ENCODE results near the gene POLE4.
A peak's percentile ranks its signal among the peaks of the same experiment; 100 is the strongest.

The POLE4 gene

DNA sequence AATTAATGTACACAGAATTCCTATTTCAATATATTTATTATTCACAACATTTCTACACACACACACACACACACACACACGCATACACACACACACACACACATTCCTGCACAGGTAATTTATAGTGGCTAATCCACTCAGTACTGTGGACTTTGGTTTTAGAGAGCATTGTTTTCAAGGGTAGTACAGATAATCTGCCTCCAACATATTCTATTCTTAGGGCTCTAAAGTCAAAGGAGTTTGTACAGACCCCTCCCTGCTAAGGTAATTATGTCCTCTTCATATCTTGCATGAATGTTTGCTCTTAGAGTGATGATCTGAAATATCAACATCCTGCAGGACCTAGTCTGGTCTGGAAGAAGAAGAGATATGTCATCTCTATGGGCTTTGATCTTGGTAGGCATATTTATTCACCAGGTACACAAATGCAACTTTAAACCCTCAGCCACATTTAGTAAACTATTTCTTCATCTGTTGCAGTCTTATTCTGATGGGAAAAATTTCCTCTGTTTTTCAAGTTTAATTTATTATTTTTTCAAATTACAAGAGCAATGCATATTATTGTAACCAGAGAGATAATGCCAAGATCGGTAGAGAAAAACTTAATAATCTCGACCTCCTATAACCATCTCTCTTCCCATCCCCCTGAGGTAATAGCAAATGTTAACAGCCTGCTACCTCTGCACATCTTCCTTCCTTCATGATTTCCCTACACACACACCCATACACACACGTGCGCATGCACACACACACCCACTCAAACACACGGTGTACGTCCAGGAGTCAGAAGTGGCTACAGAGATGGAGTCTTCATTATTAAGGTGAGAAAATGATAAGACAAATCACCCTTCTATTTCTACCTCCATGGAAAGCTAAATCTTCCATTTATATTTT lies 18.3 kb upstream of the POLE4 start:
- no peak for DNase-seq (ENCODE audit: low read depth)

DNA sequence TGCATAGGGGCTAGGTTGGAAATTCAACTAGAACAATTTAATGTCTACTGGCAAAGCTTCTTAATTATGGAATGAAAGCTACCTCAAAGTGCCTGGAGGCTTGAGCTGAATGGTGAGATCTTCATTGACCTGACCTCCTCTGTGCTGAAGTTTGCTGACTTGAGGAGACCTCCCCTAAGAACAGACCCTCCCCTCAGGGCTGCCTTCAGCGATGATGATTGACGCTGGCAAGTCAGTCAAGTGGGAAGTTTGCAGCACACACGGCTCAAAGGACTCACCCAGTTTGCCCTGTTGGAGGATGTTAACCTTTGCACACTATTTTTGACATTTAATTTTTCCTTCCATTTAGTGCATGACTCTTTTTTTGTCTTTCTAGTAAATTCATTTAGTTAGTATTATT lies 17.2 kb upstream of the POLE4 start:
- no peak for DNase-seq (ENCODE audit: low read depth)

GRCh38 chr2:74942263-74942662 lies 16.2 kb upstream of the POLE4 start:
- DNase-seq (ENCODE audit: low read depth): no peak

DNA sequence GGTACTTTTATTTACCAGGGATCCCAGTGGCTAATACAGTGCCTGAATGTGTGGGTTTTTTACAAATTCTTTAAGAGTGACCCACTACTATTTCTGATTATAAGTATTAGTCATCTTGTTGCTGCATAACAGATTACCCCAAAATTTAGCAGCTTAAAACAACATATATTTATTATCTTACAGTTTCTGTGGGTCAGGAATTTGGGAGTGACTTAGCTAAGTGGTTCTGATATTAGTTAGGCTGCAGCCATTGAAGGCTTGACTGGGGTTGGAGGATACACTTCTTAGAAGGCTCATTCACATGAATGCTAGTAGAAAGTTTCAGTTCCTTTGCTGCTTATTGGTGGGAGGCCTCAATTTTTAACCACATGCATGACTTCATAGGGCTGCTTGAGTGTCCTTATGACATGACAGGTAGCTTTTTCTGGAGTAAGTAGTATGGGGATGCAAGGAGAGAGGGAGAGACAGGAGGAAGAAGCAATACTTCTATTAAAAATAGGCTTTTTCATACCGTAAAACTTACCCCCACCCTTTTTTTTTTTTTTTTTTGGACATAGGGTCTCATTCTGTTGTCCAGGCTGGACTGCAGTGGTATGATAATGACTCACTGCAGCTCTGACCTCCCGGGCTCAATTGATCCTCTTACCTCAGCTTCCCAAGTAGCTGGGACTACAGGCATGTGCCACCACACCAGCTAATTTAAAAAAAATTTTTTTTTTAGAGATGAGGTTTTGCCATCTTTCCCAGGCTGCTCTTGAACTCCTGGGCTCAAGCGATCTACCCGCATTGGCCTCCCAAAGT lies 13.3 kb upstream of the POLE4 start:
- no peak for DNase-seq (ENCODE audit: low read depth)

GRCh38 chr2:74945788-74946331 lies 12.6 kb upstream of the POLE4 start:
- peak; percentile 46 for DNase-seq (ENCODE audit: low read depth)

- no peak for DNase-seq (ENCODE audit: low read depth)
Measured at GRCh38 chr2:74947703-74948102, 10.7 kb upstream of the POLE4 start.

DNA sequence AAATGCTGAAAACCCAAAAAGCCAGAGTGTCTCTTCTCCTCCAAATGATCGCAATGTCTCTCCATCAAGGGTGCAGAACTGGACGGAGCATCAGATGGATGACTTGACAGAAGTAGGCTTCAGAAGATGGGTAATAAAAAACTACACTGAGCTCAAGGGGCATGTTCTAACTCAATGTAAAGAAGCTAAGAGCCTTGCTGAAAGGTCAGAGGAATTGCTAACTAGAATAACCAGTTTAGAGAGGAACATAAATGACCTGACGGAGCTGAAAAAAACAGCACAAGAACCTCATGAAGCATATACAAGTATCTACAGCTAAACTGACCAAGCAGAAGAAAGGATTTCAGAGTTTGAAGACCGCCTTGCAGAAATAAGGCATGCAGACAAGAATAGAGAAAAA lies 9.7 kb upstream of the POLE4 start:
- DNase-seq (ENCODE audit: low read depth): no peak

DNA sequence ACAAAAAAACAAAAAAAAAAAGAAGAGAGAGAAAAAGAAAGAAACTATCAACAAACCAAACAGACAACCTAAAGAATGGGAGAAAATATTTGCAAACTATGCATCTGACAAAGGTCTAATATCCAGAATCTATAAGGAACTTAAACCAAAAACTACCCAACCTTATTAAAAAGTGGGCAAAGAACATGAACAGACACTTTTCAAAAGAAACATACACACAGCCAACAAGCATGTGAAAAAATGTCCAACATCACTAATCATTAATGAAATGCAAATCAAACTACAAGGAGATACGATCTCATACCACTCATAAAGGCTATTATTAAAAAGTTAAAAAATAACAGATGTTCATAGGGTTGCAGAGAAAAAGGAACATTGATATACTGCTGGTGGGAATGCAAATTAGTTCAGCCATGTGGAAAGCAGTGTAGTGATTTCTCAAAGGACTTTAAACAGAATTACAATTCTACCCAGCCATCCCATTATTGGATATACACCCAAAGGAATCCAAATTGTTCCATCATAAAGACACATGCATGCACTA lies 7.2 kb upstream of the POLE4 start:
- DNase-seq (ENCODE audit: low read depth): no peak

GRCh38 chr2:74952575-74952974 lies 5.9 kb upstream of the POLE4 start:
- DNase-seq (ENCODE audit: low read depth): no peak

GRCh38 chr2:74953796-74954499 lies 4.5 kb upstream of the POLE4 start:
- no peak for DNase-seq (ENCODE audit: low read depth)

GRCh38 chr2:74954500-74954874 lies 4.0 kb upstream of the POLE4 start:
- no peak for DNase-seq (ENCODE audit: low read depth)

DNA sequence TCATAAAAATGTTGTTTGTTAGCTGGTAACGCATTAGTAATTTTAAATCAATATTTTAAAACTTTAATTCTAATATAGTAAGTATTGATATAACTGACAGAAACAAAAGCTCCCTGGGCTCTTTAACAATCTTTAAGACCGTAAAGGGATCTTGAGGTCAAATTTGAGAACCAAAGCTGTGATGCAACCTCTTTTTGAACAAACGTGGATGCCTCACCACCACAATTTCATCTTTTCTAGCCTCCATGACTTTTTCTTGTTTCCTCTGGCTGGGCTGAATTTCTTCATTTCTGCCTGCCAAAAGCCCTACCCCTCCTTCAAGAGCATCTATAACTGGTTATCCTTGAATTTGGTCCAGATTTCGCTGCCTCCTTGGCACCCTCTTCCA lies 563 bp upstream of the POLE4 start:
- peak; percentile 29 for DNase-seq (ENCODE audit: low read depth)

- no peak for DNase-seq (ENCODE audit: low read depth)
Measured at GRCh38 chr2:74959106-74959751, 786 bp downstream of the POLE4 start.

DNA sequence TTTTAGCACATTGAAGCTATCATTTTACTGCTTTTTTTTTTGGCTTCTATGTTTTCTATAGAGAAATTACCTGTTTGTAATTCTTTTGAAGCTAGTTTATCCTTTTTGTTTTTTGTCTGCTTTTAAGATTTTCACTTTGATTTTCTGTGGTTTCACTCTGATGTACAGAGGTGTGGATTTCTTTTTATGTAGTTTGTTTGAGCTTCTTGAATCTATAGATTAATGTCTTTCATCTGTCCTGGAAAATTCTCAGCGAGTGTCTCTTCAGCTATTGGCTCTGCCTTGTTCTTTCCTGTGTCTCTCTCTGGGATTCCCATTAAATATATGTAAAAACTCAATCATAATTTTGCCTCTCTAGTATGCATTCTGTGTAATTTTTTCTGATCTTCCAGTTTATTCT lies 8.4 kb downstream of the POLE4 start:
- no peak for DNase-seq (ENCODE audit: low read depth)

- no peak for DNase-seq (ENCODE audit: low read depth)
Measured at GRCh38 chr2:74975016-74975415, 16.6 kb downstream of the POLE4 start.

DNA sequence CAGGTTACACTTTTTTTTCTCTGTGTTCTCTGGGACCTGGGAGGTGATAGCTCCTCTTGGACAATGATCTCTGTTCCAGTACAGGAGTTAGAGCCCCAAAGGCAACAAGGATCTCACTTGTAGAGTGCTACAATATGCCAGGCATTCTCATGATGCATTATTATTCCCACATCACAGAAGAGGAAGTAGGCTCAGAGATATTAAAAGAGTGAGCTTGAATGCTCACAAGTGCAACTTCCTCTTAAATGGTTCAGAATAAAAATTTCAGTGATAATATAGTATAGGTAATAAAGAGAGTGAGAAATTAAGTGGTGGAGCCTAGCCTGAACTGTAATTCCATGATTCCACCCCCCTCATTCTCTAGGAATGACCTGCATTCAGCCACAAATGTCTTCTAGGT lies 21.4 kb downstream of the POLE4 start:
- DNase-seq (ENCODE audit: low read depth): no peak

GRCh38 chr2:74982577-74982976 lies 24.1 kb downstream of the POLE4 start:
- DNase-seq (ENCODE audit: low read depth): no peak

DNA sequence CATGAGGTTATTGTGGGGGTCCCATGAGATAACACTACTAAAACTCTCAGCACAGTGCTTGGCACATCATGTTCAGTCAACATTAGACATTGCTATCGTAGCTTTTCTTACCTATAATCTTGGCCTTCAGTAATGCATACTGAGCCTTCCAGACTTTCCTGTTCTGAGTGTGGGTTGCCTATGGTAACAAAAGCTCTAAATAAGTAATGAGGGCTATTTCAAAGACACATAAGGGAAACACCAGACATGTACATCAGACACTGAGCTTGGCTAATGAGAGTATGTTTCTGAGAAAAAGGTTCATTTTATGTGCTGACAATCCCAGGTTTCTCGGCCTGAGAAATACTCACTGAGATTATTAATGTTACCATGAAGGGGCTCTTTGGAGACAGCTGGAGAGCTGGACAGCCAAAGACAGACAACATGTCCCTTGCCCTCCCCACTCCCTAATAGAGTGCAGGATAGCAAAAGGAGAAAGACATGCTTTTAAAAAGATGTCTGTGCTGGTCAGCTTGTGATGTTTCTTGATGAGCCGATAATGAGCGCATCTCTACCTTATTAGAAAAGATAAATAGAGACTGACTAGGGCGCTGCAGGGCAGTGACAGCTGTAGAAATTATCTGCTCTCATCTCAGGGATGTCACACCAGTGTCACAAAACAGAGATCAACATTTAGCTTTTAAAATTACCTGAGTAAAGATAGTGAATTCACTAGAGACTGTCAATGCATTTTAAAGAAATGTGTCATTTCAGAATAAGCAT lies 25.4 kb downstream of the POLE4 start:
- no peak for DNase-seq (ENCODE audit: low read depth)

GRCh38 chr2:74984947-74985637 lies 26.6 kb downstream of the POLE4 start:
- no peak for DNase-seq (ENCODE audit: low read depth)

GRCh38 chr2:74985978-74986609 lies 27.7 kb downstream of the POLE4 start:
- DNase-seq (ENCODE audit: low read depth): no peak
